Neural cell (in vitro differentiated cells): ENCODE measurements around the gene HACD2. TPM values are rescaled to one million over a fixed set of nuclear protein-coding genes. Genes with fewer than 3 reads are reported as not detected.
A peak's percentile ranks its signal among the peaks of the same experiment; 100 is the strongest.

Experiments used
- H2AFZ ChIP-seq: fragments of 200-600, 300-800 bp; sonication (generic), shearing (Covaris generic); 2 replicates; pipeline ENCODE4 v1.6.0; 2014; ENCODE audit warnings: low read depth, mild to moderate bottlenecking, antibody characterized with exemption, low read length, moderate library complexity
- H3F3A ChIP-seq: fragments of 200-600 bp; shearing (Covaris generic); 2 replicates; pipeline ENCODE4 v1.6.1; 2016; ENCODE audit warnings: mild to moderate bottlenecking, moderate library complexity, mixed read lengths, antibody characterized with exemption, low read length; ENCODE audit not compliant: insufficient read depth, poor library complexity, severe bottlenecking
- H3K27ac ChIP-seq: fragments of 200-600, 300-800 bp; sonication (generic), shearing (Covaris generic); 2 replicates; pipeline ENCODE4 v1.5.1; 2014; ENCODE audit warnings: mild to moderate bottlenecking, low read length, moderate library complexity
- H3K27me3 ChIP-seq: fragments of 300-800, 200-600 bp; sonication (generic), shearing (Covaris generic); 2 replicates; pipeline ENCODE4 v1.6.0; 2014; ENCODE audit warnings: mild to moderate bottlenecking, low read depth, low read length, moderate library complexity; ENCODE audit not compliant: insufficient read depth
- H3K36me3 ChIP-seq: fragments of 300-800, 200-600 bp; sonication (generic), shearing (Covaris generic); 2 replicates; pipeline ENCODE4 v1.5.1; 2014; ENCODE audit warnings: mild to moderate bottlenecking, antibody characterized with exemption, low read length, moderate library complexity; ENCODE audit not compliant: insufficient read depth
- H3K4me2 ChIP-seq: fragments of 300-800, 200-600 bp; sonication (generic), shearing (Covaris generic); 2 replicates; pipeline ENCODE4 v1.6.0; 2014; ENCODE audit warnings: mild to moderate bottlenecking, low read length
- H3K4me3 ChIP-seq: fragments of 300-800, 200-600 bp; sonication (generic), shearing (Covaris generic); 2 replicates; pipeline ENCODE4 v1.5.1; 2014; ENCODE audit warnings: mild to moderate bottlenecking, low read length, moderate library complexity
- H3K79me2 ChIP-seq: fragments of 200-600 bp; shearing (Covaris generic); replicated peaks from 2 replicates; pipeline ENCODE4 v1.6.0; 2014; ENCODE audit warnings: mild to moderate bottlenecking, low read length, moderate library complexity; ENCODE audit not compliant: insufficient read depth
- H3K9ac ChIP-seq: fragments of 300-800, 200-600 bp; sonication (generic), shearing (Covaris generic); 2 replicates; pipeline ENCODE4 v1.6.1; 2016; ENCODE audit warnings: mild to moderate bottlenecking, low read length, mixed read lengths
- H3K9me2 ChIP-seq: fragments of 200-600 bp; shearing (Covaris generic); 2 replicates; pipeline ENCODE4 v1.6.1; 2016; ENCODE audit warnings: mild to moderate bottlenecking, low read length, mixed read lengths; ENCODE audit not compliant: insufficient read depth
- H3K9me3 ChIP-seq: fragments of 200-600, 300-800 bp; sonication (generic), shearing (Covaris generic); 2 replicates; pipeline ENCODE4 v1.6.1; 2016; ENCODE audit warnings: mild to moderate bottlenecking, mixed run types, low read length, moderate library complexity, mixed read lengths
- H4K20me1 ChIP-seq: fragments of 200-600 bp; shearing (Covaris generic); 2 replicates; pipeline ENCODE4 v1.6.1; 2016; ENCODE audit warnings: mild to moderate bottlenecking, mixed run types; ENCODE audit not compliant: insufficient read depth
- EP300 ChIP-seq: fragments of 450-650 bp; conservative IDR thresholded peaks from 2 replicates; pipeline ENCODE4 v1.6.1; 2014; ENCODE audit warnings: antibody characterized with exemption, mild to moderate bottlenecking, moderate library complexity; ENCODE audit not compliant: poor library complexity, severe bottlenecking
- EZH2 ChIP-seq: fragments of 200-600, 300-800 bp; shearing (Covaris generic), sonication (generic); IDR thresholded peaks from 2 replicates; pipeline ENCODE4 v1.6.1; 2014; ENCODE audit warnings: antibody characterized with exemption, low read length, borderline replicate concordance, mild to moderate bottlenecking; ENCODE audit not compliant: insufficient read depth, poor library complexity, severe bottlenecking
- MXI1 ChIP-seq: fragments of 450-650 bp; conservative IDR thresholded peaks from 2 replicates; pipeline ENCODE4 v1.6.1; 2014; ENCODE audit warnings: antibody characterized with exemption, mild to moderate bottlenecking; ENCODE audit not compliant: poor library complexity, severe bottlenecking
- POLR2AphosphoS5 ChIP-seq: IDR thresholded peaks from 2 replicates; pipeline ENCODE4 v1.6.1; 2012
- RAD21 ChIP-seq: fragments of 450-650 bp; conservative IDR thresholded peaks from 2 replicates; pipeline ENCODE4 v1.6.1; 2014; ENCODE audit warnings: antibody characterized with exemption, mild to moderate bottlenecking, moderate library complexity
- REST ChIP-seq: IDR thresholded peaks from 2 replicates; pipeline ENCODE4 v1.6.1; 2012; ENCODE audit warnings: borderline replicate concordance
- SMC3 ChIP-seq: fragments of 450-650 bp; conservative IDR thresholded peaks from 2 replicates; pipeline ENCODE4 v1.6.1; 2014; ENCODE audit warnings: antibody characterized with exemption, mild to moderate bottlenecking, moderate library complexity; ENCODE audit not compliant: poor library complexity
- TAF1 ChIP-seq: IDR thresholded peaks from 2 replicates; pipeline ENCODE4 v1.6.1; 2012; ENCODE audit warnings: low read depth
- polyA plus RNA-seq: library from polyadenylated mRNA; depleted of rRNA; stranded (reverse); fragments of >200 nt; gene quantifications from 2 replicates; pipeline ENCODE4 v1.2.3, GENCODE V29; 2014
- TF ChIP-seq, protein P1 (sequence below): fragments of 450-650 bp; IDR thresholded peaks from 2 replicates; pipeline ENCODE4 v1.5.1; 2014; ENCODE audit warnings: antibody characterized with exemption, mild to moderate bottlenecking, moderate library complexity; ENCODE audit not compliant: poor library complexity, severe bottlenecking

Gene HACD2
- polyA plus RNA-seq, 1 donor from 2014 or later = 28.0 TPM

- H3K36me3 ChIP-seq = no peaks in the 10 kb centered on the region
Observed at GRCh38 chr3:123451186-123451585, 133.7 kb downstream of the HACD2 start.

DNA sequence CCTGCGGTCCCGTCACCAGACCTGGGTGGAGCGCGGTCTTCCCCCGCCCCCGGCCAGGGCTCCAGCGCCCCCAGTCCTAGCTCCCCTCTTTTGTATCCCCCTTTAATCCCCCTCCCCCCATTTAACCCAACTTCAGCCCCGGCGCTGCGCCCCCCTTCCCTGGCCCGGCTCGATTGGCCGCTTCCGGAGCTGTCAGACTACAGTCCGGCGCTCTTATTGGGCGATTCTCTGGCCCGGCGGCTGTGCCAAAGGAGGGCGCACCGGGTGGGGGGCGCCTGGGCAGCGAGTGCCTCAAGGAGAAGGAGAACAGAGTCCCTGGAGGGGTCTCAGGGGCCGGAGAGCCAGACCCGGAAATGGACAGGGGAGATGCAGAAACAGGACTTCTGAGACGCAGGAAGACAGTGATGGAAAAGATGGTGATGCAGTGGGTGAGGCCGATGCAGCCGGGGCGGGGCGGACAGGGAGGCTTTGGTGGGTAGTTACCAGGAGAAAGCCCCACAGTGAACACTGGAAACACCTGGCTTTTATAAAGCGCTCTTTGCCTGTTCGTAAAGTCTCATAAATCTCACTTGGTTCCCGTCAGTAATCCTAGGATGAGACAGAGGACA, 134.8 kb downstream of the HACD2 start:
- peak overlapping the region; percentile 32 for H3K4me2 ChIP-seq
- peak overlapping the region; percentile 78 for H3K9ac ChIP-seq
- no peaks in the 10 kb centered on the region for H4K20me1 ChIP-seq
- H3K4me3 ChIP-seq = peak overlapping the region; percentile 72
- peak overlapping the region; percentile 65 for H2AFZ ChIP-seq
- no peak overlapping the region for H3K27ac ChIP-seq
- peaks cover 12% of the 10 kb centered on the region for H3K79me2 ChIP-seq
- peaks cover 27% of the 10 kb centered on the region for H3K27me3 ChIP-seq
- no peaks in the 10 kb centered on the region for H3K9me2 ChIP-seq
- H3K9me3 ChIP-seq = no peaks in the 10 kb centered on the region
- no peaks in the 10 kb centered on the region for H3F3A ChIP-seq
- H3K36me3 ChIP-seq = no peaks in the 10 kb centered on the region
- TF ChIP-seq TAF1 (no peak), RAD21 (no peak), REST (no peak), SMC3 (no peak), EP300 (no peak), MXI1 (no peak), POLR2AphosphoS5 (no peak)
- TF ChIP-seq, protein P1, sequence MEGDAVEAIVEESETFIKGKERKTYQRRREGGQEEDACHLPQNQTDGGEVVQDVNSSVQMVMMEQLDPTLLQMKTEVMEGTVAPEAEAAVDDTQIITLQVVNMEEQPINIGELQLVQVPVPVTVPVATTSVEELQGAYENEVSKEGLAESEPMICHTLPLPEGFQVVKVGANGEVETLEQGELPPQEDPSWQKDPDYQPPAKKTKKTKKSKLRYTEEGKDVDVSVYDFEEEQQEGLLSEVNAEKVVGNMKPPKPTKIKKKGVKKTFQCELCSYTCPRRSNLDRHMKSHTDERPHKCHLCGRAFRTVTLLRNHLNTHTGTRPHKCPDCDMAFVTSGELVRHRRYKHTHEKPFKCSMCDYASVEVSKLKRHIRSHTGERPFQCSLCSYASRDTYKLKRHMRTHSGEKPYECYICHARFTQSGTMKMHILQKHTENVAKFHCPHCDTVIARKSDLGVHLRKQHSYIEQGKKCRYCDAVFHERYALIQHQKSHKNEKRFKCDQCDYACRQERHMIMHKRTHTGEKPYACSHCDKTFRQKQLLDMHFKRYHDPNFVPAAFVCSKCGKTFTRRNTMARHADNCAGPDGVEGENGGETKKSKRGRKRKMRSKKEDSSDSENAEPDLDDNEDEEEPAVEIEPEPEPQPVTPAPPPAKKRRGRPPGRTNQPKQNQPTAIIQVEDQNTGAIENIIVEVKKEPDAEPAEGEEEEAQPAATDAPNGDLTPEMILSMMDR = no peak

More at GRCh38 chr3:123451186-123451585, 133.7 kb downstream of the HACD2 start:
- Histone ChIP-seq H3K9me3 (no peaks in the 10 kb centered on the region), H3K4me2 (no peak overlapping the region), H3K27me3 (peaks cover 27% of the 10 kb centered on the region), H3K9ac (no peak overlapping the region), H4K20me1 (no peaks in the 10 kb centered on the region), H3K9me2 (no peaks in the 10 kb centered on the region), H2AFZ (no peak overlapping the region), H3K27ac (no peak overlapping the region), H3K79me2 (peaks cover 4% of the 10 kb centered on the region), H3K4me3 (no peak overlapping the region), H3F3A (no peaks in the 10 kb centered on the region)
- no peak for TF ChIP-seq SMC3
- no peak for TF ChIP-seq POLR2AphosphoS5
- TF ChIP-seq, protein P1 = no peak
- no peak for TF ChIP-seq RAD21
- no peak for TF ChIP-seq EZH2
- no peak for TF ChIP-seq MXI1
- no peak for TF ChIP-seq TAF1
- no peak for TF ChIP-seq REST
- TF ChIP-seq EP300 = no peak
